Lower lobe of right lung (tissue), 2 donors: ENCODE data around the gene FAM89A. TPM values are rescaled to one million over a fixed set of nuclear protein-coding genes. Genes with fewer than 3 reads are reported as not detected.

Source experiments
- ATAC-seq, 2 donors: fragments of 200-7000 bp; cut with Tn5 transposase; one replicate each; pipeline ENCODE4 v1.9.1; 2020 to 2022; ENCODE audit warnings: mild to moderate bottlenecking in 2 of 2, moderate library complexity in 2 of 2
- DNase-seq: peaks from one replicate; pipeline ENCODE4 v3.0.0-alpha.2; 2020
- H3K27ac ChIP-seq: fragments of 200-600 bp; one replicate; pipeline ENCODE4 v1.8.0; 2022
- H3K27me3 ChIP-seq: fragments of 200-600 bp; one replicate; pipeline ENCODE4 v1.8.0; 2022; ENCODE audit warnings: low read depth
- H3K36me3 ChIP-seq: fragments of 200-600 bp; one replicate; pipeline ENCODE4 v1.8.0; 2022; ENCODE audit warnings: mild to moderate bottlenecking
- H3K4me1 ChIP-seq: fragments of 200-600 bp; one replicate; pipeline ENCODE4 v1.8.0; 2022
- H3K4me3 ChIP-seq: fragments of 200-600 bp; one replicate; pipeline ENCODE4 v1.8.0; 2022; ENCODE audit warnings: mild to moderate bottlenecking
- H3K9me3 ChIP-seq: fragments of 200-600 bp; one replicate; pipeline ENCODE4 v1.8.0; 2022
- intact Hi-C: fragments of 100-400 bp; cut with DNase I; formaldehyde crosslinking; loops from one replicate; pipeline ENCODE4 v1.11.0; 2022
- total RNA-seq: library from RNA; stranded (reverse); fragmentation: NEBNext Ultra II Directional; extraction: Animal tissue kit (Norgen Biotek cat#: 25700); gene quantifications from one replicate; pipeline ENCODE4 v1.2.1, GENCODE V29; 2021
- TF ChIP-seq, protein P1 (sequence below): fragments of 200-600 bp; IDR thresholded peaks from one replicate; pipeline ENCODE4 v1.8.0; 2022; ENCODE audit warnings: antibody characterized with exemption, mild to moderate bottlenecking
- donor health status: DM: no; HTN: yes; CAD: no; lungs with severe emphysema.

The FAM89A gene
- total RNA-seq, 1 donor from 2014 or later, result 54.6 TPM

DNA sequence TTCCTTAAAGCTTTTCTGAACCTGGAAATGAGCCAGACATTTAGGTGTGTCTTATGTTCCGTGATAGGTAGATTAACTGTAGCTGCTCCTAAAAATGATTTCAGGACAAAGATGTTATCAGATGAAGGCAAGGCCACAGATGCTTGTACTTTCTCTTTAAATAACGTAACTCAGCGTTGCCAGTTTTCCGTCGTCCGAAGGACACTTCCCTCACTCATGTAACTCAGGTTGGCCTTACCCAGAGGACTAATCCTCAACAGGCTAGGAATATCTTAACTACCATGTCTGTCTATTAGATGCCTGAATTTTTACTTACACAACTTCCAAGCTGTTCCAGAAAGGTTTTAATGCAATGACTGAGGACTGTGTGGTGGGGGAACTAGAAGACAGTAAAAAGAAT is 35.4 kb upstream of the FAM89A start:
- Histone ChIP-seq H3K4me3 (no peak overlapping the region), H3K27me3 (no peaks in the 10 kb centered on the region), H3K27ac (no peak overlapping the region), H3K36me3 (no peaks in the 10 kb centered on the region), H3K4me1 (no peaks in the 10 kb centered on the region), H3K9me3 (no peaks in the 10 kb centered on the region)
- TF ChIP-seq, protein P1, sequence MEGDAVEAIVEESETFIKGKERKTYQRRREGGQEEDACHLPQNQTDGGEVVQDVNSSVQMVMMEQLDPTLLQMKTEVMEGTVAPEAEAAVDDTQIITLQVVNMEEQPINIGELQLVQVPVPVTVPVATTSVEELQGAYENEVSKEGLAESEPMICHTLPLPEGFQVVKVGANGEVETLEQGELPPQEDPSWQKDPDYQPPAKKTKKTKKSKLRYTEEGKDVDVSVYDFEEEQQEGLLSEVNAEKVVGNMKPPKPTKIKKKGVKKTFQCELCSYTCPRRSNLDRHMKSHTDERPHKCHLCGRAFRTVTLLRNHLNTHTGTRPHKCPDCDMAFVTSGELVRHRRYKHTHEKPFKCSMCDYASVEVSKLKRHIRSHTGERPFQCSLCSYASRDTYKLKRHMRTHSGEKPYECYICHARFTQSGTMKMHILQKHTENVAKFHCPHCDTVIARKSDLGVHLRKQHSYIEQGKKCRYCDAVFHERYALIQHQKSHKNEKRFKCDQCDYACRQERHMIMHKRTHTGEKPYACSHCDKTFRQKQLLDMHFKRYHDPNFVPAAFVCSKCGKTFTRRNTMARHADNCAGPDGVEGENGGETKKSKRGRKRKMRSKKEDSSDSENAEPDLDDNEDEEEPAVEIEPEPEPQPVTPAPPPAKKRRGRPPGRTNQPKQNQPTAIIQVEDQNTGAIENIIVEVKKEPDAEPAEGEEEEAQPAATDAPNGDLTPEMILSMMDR, result no peak
- no peak for ATAC-seq
- intact Hi-C loops, result no loop called here
- DNase-seq, result no peak

DNA sequence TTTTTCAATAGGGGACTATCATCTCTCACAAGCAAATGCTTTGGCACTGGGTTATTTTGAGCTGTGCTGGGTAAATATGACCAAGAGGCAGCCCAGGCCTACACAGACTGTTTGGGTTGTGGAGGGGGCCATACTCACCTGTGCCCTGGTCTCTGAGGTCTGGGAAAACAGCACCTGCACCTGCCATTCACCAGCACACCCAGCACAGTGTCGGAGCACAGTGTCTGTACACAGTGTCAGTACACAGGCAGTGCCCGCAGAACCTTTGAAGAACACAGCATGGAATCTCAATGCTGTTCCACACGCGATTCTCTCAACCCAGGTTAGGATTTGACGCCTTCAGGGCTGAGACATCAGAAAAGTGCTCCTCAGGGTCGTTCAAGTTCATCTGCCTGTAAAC is 35.0 kb upstream of the FAM89A start:
- H3K27me3 ChIP-seq, result no peaks in the 10 kb centered on the region
- no peaks in the 10 kb centered on the region for H3K4me1 ChIP-seq
- ATAC-seq (no peak), DNase-seq (no peak)
- intact Hi-C loops, result no loop called here
- no peak overlapping the region for H3K4me3 ChIP-seq
- no peaks in the 10 kb centered on the region for H3K9me3 ChIP-seq
- TF ChIP-seq, protein P1, result no peak
- H3K27ac ChIP-seq, result no peak overlapping the region
- H3K36me3 ChIP-seq, result no peaks in the 10 kb centered on the region

DNA sequence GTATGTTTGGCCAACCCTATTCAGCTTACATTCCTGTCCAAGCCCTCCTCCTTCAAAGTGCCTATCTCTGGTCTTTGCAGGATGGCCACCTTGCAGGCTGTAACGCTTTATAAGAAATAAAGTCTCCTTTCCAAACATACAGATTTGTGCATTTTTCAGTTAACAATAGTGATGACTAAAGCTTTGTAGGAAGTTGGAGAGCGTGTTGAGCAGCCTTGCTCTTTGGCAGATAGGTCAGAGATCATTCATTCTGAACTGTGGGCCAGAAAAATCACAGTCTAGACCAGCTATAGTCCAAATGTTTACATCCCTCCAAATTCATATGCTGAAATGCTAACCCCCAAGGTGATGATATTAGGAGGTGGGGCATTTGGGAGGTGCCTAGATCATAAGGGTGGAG is 34.0 kb upstream of the FAM89A start:
- intact Hi-C loops, result no loop called here
- no peak for ATAC-seq
- TF ChIP-seq, protein P1, result no peak

DNA sequence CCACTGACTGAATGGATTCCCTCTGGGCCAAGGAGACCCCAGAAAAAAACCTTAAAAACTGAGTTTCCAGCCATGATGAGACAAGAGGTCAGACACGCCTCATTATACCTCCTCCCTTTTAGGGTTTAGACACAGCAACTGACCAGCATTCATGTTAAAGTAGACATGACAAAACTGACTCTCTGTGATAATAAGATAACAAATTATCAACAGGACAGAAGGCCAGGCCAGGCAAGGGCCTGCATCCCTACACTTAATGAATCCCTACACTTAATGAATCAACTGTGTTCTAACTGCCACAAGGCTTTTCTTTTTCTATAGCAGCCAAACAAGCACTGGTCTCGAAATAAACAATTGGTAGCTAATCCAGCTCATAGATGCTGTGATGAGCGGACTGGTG is 33.3 kb upstream of the FAM89A start:
- Histone ChIP-seq H3K4me1 (no peaks in the 10 kb centered on the region), H3K27me3 (no peaks in the 10 kb centered on the region), H3K4me3 (no peak overlapping the region), H3K9me3 (no peaks in the 10 kb centered on the region), H3K27ac (no peak overlapping the region), H3K36me3 (no peaks in the 10 kb centered on the region)
- DNase-seq (no peak), ATAC-seq (no peak)
- intact Hi-C loops, result no loop called here
- TF ChIP-seq, protein P1, result no peak

More for the DNA sequence above, 34.0 kb upstream of the FAM89A start:
- Histone ChIP-seq H3K4me3 (no peak overlapping the region), H3K4me1 (no peaks in the 10 kb centered on the region), H3K9me3 (no peaks in the 10 kb centered on the region), H3K27me3 (no peaks in the 10 kb centered on the region), H3K36me3 (no peaks in the 10 kb centered on the region), H3K27ac (no peak overlapping the region)
- no peak for DNase-seq

GRCh38 chr1:231072502-231073094 is 32.5 kb upstream of the FAM89A start:
- Histone ChIP-seq H3K4me3 (no peak overlapping the region), H3K9me3 (no peaks in the 10 kb centered on the region), H3K36me3 (no peaks in the 10 kb centered on the region), H3K27ac (no peak overlapping the region), H3K4me1 (no peaks in the 10 kb centered on the region), H3K27me3 (no peaks in the 10 kb centered on the region)
- no peak for ATAC-seq
- DNase-seq, result no peak
- intact Hi-C loops, result no loop called here
- TF ChIP-seq, protein P1, result no peak
